GM21825 (cell line): ENCODE results near the gene HEPHL1.
A peak's percentile ranks its signal among the peaks of the same experiment; 100 is the strongest.

ENCODE experiments used
- ATAC-seq: cut with Tn5 transposase; IDR thresholded peaks from one replicate; pipeline ENCODE4 v1.9.1; 2021; ENCODE audit warnings: mild to moderate bottlenecking, moderate library complexity; ENCODE audit not compliant: unreplicated experiment

Gene HEPHL1

GRCh38 chr11:94128746-94129511 lies 107.8 kb downstream of the HEPHL1 start, which contains the start of gene PANX1:
Gene PANX1, plus strand, starts transcription at chr11:94128841. Its CDS starts 472 bp downstream, at chr11:94129313.
- ATAC-seq = peak; percentile 85

GRCh38 chr11:94129512-94130297 lies 108.6 kb downstream of the HEPHL1 start:
- no peak for ATAC-seq

- ATAC-seq = no peak
Measured at GRCh38 chr11:94130298-94131046, 109.3 kb downstream of the HEPHL1 start.

GRCh38 chr11:94131047-94131717 lies 110.0 kb downstream of the HEPHL1 start:
- ATAC-seq = no peak

- ATAC-seq = no peak
Measured at GRCh38 chr11:94131718-94132115, 110.6 kb downstream of the HEPHL1 start.

- ATAC-seq = no peak
Measured at GRCh38 chr11:94132152-94132558, 111.0 kb downstream of the HEPHL1 start.

- no peak for ATAC-seq
Measured at GRCh38 chr11:94132823-94133408, 111.8 kb downstream of the HEPHL1 start.

- ATAC-seq = no peak
Measured at GRCh38 chr11:94133752-94134151, 112.6 kb downstream of the HEPHL1 start.

GRCh38 chr11:94134651-94135512 lies 113.7 kb downstream of the HEPHL1 start:
- ATAC-seq = peak; percentile 60

GRCh38 chr11:94139416-94139815 lies 118.3 kb downstream of the HEPHL1 start:
- no peak for ATAC-seq

GRCh38 chr11:94140154-94140655 lies 119.1 kb downstream of the HEPHL1 start:
- no peak for ATAC-seq

GRCh38 chr11:94141511-94142307 lies 120.6 kb downstream of the HEPHL1 start:
- ATAC-seq = no peak

- no peak for ATAC-seq
Measured at GRCh38 chr11:94142308-94143281, 121.4 kb downstream of the HEPHL1 start.

GRCh38 chr11:94144216-94144615 lies 123.1 kb downstream of the HEPHL1 start:
- no peak for ATAC-seq

- ATAC-seq = no peak
Measured at GRCh38 chr11:94144664-94145063, 123.5 kb downstream of the HEPHL1 start.

- no peak for ATAC-seq
Measured at GRCh38 chr11:94145431-94145830, 124.3 kb downstream of the HEPHL1 start.

GRCh38 chr11:94145916-94146315 lies 124.8 kb downstream of the HEPHL1 start:
- no peak for ATAC-seq
